Inflammatory macrophage treated with lipopolysaccharide for 4 hours (primary cell): Measurements from ENCODE around the gene NTN4.

ENCODE experiments used
- DNase-seq: peaks from one replicate; pipeline ENCODE4 v3.0.0-alpha.2; 2020

The NTN4 gene

DNA sequence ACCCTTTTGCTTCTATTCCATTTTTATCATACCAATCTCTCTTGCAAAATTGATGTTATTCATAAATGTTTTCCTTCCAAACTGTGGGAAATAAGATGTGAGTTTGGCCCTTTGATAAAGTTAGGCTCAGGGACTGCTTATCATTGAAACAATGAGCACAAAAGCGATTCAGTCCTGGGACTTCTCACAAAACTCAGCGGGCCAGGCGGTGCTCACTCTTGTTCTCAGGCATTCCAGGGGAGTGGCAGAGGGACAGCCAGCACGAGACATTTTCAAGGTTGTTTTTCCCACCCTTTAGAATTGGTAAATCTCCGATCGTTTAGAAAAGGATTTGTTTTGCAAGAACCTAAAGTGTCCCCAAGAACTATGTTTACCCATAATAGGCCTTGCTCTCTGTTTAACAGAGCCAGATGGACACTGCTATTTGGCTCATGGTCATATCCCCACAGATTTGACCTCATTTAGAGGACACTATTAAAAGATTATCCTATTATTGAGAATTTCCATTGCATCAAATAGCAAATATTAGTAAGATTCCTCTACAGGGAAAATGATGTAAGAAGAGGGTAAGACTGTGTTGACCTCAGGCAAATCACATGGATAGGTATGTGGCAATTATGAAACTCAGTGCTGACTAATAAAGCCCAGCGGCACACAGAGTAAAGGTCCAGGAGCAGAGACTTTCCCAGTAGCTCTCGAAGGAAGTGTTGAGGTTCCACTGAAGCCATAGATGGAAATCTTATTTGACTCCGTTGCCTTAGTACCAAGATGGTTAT lies 136.6 kb downstream of the NTN4 start:
- DNase-seq, result peak; percentile 42

DNA sequence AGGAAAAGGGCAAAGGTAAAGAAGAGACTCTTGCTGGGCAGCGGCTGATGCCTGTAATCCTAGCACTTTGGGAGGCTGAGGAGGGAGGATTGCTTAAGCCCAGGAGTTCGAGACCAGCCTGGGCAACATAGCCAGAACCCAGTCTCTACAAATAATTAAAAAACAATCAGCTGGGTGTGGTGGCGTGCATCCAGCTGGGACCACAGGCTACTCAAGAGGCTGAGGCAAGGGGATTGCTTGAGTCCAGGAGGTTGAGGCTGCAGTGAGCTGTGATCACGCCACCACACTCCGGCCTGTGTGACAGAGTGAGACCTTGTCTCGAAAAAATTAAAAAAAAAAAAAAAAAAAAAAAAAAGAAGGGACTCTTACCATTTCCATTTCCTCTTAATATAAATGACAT lies 138.9 kb downstream of the NTN4 start:
- DNase-seq, result no peak

DNA sequence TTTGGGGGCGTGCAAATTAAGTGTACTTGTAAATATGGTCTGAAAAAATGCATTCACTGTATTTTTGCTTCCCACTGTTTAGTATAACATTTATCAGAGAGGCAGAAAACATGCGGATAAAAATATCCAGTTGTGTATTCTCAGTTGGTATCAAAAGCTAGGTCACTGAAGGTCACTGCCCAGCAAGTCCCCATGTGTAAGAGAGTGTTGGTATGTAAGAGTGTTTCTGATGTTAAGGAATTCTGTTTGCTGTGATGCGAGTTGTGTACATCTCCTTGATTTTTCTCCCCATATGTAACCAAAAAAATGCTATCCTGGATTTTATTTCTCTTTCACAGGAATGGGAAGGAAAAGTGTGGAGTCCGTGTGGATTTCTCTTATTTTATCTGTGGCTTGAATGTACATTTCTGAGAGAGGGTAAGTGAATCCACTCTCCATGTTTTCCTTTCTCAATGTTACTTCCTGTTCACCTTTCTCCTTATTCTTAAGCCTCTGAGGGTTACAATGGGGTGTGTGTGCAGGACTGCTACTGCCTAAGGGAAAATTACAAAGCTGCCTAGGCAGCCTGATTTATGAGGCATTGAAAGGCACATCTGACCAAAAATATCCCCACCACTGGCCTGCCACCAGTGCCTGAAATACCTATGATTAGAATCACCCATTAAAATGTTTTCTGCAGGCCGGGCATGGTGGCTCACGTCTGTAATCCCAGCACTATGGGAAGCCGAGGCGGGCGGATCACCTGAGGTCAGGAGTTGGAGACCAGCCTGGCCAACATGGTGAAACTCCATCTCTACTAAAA lies 141.4 kb downstream of the NTN4 start:
- DNase-seq, result no peak

DNA sequence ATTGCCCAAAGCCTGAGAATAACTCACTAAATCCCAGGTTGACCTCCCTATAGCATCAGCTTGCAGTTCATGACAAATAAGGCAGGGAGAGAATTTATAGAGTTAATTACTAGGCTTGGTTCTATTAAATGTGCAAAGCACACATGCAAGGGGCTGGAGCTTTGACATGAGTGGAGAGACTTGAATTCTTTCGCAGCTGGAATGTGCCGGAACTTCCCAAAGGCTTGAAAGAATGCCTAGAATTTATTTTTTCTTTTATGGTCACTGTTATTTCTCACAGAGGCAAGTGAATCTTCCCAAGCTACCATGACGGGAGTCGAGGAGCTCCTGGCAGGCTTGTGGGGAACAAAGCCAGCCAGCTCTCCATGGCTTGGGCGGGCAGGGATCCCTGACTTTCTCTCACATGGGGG lies 143.8 kb downstream of the NTN4 start:
- no peak for DNase-seq

DNA sequence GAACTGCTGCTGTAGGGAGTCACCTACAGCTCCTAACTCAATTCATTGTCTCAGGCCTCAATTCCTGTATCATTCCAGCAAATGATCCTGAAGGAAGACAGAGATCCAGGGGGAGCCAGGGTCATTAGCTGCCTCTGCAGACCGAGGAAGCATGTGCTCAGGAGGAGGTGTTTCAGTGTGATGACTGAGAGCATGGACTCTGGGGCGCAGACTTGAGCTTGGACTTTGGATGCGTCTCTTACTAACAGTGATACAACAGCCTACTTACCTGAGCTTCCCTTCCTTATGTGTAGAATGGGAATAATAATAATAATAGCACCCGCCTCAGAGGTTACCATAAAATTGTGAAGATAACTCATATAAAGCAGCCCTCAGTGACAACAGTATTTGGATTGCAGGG lies 147.3 kb downstream of the NTN4 start:
- no peak for DNase-seq

DNA sequence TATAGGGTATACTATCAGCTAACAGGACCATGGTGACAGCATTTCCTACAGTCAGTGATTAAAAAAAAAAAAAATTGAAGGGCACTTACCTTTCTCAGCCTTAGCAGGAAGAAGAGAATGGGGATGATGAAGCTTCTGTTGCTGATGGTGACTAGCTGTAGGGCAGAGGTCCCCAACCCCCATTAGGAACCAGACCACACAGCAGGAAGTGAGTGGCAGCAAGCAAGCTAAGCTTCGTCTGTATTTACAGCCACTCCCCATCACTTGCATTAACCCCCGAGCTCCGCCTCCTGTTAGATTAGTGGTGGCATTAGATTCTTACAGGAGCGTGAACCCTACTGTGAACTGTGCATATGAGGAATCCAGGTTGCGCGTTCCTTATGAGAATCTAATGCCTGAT lies 148.0 kb downstream of the NTN4 start:
- DNase-seq, result no peak

DNA sequence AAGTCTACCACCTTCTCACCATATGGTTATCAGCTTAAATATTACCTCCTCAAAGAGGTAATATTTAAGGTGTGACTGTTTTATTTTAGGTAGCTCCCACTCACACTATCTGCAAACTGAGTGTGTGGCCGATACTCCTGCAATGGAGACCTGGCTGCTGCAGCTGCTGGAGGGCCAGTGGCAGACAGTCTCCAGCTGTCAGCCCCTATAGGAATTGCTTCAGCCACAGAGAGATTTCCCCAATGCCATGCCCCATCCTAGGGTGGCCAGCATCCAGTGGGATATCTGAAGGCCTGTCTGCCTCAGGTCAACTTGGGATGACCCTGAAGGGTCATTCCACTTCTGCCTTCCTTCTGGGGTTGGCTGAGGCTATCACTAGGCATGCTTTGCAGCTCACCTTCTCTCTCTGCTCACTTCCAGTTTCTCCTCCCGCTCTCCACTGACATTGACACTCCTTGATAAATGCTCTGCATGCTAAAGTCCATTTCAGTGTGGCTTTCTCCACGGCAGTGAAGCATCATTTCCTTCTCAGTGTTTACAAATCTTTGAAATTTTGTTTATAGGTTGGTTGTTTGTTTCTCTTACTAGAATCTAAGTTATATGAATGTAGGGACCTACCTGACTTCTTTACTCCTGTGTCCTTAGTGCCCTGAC lies 149.1 kb downstream of the NTN4 start:
- no peak for DNase-seq

DNA sequence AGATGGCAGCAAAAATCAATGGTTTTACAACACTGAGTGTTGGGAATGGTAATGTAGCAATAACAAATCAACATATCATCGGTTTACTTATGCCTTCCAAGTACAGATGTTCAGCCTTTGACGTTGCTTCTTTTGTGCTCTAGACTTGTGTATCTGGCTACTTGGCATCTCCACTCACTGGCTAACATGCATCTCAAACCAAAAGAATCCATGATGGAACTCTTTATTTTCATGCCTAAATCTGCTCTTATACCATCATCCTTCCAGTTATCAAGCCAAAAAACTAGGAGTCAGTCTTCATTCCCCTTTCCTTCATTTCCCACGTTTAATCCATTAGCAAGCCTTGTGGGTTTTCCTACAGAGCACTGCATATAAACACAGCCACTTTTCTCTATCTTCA lies 150.0 kb downstream of the NTN4 start:
- no peak for DNase-seq

DNA sequence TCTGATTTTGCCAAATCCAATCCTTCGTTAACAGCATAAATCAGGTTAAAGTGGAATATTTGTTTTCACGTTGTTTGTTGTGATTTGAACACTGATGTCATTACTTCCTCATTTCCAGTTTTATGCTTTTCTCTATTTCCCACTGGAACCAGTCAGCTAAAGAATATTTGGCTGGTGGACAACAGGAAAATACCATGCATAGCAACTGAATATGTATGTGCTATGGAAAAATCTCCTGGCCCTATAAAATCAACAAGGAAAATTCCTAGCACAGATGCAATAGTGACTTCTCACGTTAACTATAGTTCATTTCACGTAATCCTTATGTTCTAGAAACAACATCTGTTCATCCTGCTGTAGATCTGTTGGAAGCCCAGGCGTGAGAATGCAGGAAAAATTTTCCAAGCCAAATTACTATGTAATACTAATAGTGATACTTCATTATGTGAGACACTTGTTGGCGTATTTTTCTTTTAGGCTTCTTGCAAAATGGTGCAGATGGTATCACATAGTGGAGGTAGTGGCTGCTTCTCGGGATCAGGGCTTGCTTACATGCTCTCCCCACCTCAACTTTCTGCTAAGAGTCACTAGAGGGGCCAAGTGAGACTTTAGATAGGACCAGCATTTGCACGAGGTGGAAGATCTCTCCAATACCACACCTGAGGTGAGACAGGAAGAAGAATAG lies 153.0 kb downstream of the NTN4 start:
- no peak for DNase-seq

DNA sequence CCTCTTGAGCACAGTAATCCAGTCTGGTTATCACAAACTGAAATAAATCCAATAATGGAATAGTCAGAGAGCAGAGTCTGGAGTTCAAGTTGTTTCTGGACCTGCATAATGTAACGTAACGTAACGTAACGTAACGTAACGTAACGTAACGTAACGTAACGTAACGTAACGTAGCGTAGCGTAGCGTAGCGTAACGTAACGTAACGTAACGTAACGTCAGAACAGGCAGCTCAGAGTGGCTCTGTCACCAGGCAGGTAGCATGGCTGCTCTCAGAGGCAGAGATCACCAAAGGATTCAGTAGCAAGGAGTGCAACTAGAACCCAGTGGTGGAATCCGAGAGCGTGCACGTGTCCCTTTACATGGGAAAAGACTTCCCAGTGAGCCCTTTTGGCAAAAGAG lies 153.6 kb downstream of the NTN4 start:
- no peak for DNase-seq

DNA sequence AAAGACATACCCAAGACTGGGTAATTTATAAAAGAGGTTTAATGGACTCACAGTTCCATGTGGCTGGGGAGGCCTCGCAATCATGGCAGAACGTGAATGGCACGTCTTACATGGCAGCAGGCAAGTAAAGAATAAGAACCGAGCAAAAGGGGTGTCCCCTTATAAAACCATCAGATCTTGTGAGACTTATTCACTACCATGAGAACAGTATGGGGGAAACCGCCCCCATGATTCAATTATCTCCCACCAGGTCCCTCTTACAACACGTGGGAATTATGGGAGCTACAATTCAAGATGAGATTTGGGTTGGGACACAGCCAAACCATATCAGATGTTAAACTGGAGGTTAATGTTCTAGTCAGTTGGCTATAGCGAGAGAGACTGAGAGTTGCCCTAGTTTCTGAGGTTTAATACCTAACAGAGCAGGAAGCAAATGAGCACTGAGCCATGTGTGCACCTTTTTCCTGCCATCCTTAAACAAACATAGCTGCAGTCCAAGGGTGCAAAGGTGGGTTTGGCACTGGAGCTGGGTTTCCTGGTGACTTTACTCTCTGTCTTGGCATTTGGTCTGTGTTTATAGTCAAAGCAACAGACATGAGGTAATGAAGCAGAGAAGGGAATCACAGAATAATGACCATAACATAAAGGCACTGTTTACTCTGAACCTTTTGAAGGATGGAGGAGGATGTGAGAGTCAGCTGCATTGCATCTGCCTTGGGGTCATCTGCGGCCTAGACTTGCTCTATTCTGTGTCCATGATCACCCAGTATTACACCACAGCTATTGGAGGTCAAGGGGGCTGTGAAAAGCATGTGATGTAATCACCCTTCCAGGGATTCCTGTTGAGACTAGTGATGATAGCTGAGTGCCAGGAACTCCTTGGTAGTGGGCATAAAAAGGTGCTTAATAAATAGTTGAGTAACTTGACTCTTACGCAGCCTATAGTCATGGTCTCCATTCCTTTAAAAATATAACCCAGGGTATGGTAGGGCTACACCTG lies 155.6 kb downstream of the NTN4 start:
- no peak for DNase-seq

DNA sequence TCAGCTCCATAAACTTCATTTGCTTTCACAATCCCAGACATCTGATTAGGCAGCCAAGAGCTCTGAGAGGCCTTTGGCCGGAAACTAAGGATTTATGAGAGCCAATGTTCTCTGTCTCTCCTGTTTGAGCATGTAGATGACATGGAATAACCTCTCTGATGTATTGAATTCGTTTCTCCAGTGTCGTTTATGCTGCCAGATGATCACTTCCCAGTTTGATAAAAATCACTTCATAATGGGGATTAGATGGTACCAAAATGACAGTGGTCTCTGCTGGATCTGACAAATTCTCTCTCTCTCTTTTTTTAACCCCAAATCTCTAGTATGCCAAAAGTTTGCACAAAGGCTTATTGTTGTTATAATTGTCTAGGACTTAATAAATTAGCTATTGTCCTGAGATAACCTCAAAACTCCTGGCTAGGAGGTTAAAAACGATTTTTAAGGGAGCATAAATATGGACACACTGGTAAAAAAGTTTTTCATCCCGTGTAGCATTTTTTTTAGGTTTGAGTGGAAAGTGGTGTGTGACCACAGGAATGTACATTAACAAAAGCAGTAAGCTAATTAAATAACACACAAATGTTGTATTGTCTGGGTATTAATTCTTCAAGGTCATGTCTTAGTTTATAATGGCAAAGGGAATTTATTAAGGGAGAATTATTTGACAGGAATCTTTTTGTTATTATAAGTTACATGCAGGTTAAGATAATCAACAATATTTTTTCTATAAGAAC lies 156.7 kb downstream of the NTN4 start:
- no peak for DNase-seq

DNA sequence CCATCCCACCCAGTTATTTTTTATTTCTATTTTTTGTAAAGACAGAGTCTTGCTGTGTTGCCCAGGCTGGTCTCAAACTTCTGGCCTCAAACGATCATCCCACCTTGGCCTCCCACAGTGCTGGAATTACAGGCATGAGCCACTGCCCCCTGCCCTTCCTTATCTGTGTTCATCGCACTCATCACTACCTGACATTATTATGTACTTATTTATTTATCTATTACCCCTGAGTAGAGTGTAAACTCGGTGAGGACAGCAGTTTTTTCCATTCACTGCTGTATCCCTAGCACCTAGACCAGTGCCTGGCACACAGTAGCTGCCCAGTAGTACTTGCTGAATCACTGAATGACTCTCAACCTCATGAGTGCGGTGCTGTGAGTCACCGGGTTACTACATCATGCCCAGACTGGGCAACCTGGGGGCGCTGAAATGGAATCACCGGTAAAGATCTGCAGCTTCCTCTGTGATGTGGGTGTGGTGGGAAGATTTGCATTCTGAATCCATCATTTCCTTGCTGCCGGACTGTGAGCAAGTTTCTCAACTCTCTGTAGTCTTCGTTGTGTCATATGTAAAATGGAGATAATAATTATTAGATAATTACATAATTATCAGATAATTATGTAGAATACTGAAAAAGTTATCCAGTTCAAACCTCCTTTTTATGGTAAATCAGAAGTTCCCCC lies 157.4 kb downstream of the NTN4 start:
- peak; percentile 79 for DNase-seq

DNA sequence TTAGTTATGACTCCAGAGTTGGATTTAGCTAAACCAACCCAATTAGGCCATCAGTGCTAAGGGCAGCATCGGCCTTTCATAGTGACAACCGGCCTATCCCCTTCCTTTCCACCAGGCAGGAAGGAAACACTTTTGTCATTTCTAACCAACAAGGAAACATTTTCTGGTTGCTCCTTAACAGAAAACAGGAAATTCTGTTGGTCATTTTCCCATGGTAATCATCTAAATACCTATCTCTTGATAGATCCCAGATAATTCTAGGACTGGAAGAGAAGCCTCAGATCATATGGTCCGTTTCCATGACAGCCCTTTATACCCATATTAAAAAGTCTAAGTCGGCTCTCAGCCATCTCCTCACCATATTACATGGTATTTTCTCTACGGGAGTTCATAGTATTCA lies 160.1 kb downstream of the NTN4 start:
- DNase-seq, result no peak

DNA sequence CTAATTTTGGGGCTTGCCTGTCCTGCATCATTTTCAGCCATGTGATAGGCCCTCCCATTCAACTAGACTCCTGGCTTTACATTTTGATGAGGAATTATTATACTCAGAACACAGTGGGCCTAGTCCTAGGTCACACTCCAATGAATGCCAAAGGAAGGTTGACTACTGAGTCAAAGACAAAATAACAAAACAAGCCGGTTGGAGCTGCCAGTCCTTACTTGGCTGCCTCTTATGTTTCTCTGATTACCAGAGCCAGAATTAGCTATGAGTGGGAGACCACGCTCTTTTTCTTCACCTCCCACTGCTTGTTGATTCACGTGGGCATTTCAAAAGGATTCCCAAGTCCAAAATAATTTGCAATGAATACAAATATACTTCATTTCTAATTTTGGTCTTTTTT lies 161.2 kb downstream of the NTN4 start:
- no peak for DNase-seq

DNA sequence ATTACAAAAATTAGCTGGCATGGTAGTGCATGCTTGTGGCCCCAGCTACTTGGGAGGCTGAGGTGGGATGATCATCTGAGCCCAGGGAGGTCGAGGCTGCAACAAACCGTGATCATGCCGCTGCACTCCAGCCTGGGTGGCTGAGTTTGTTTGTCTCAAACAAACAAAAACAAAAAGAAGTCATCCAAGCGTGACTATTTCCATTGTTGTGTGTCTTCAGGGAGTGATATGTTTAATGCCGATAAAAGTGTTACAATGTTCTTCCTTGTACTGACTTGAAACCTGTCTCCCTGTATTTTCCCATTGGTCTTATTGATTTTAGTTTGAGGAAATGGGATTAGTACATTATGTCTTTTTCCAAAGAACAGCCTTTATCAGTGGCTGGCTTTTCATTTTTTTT lies 163.7 kb downstream of the NTN4 start:
- no peak for DNase-seq

DNA sequence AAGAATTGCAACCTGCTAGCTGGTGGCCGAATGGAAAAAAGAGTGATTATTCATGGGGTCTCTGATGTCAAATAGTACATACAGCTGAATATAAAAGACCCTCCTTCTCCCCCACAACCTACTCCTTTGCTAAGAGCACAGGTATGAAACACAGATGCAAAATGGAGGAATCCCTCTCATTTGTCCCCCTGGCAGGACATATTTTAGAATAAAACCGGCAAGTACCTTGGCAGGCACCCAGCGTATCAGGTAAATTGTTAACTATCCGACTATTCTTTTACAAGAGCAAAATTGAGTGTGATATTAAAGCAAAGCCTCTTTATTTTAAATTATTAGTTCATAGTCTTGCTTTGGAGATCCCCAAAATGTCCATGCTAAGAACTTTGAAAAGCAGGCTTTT lies 165.6 kb downstream of the NTN4 start:
- no peak for DNase-seq

DNA sequence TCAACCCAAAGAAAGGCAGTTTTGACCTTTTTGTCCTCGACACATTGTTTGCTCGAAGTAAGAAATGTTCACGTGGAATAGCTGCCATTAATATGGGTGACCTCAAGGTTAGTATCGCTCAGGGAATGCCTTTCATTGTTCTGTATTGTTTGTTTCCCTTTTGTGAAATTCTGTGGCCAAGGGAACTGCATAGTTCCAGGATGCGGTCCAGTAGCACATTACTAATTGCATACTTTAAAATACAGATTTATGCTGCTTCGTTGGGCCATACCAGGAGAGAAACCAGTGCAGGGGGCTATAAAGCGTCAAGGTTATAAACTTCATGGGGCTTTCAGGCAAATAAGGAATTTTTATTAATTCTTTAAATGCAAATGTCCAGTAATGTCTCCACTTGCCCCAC lies 166.0 kb downstream of the NTN4 start:
- DNase-seq, result no peak

DNA sequence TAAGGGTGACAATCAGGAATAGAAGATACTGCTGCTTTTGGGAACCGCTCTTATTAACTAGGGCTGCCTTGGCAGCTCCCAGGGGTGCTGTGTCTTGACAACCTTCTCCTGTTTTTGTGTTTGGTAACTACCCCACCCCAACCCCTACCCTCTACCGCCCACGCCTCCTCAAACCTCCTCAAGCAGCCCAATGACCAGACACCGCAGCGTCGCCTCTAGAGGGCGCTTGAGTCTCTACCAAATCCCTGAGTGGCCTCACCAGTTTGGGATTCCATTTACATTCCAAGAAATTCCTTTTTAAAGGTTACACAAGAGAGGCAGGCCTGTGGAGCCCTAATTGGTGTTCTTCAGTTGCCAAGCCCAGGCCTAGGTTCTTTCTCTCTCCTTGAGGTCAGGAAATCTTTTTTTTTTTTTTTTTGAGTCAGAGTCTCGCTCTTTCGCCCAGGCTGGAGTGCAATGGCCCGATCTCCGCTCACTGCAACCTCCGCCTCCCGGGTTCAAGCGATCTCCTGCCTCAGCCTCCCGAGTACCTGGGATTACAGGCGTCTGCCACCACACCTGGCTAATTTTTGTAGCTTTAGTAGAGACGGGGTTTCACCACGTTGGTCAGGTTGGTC lies 166.9 kb downstream of the NTN4 start:
- DNase-seq, result peak; percentile 36

DNA sequence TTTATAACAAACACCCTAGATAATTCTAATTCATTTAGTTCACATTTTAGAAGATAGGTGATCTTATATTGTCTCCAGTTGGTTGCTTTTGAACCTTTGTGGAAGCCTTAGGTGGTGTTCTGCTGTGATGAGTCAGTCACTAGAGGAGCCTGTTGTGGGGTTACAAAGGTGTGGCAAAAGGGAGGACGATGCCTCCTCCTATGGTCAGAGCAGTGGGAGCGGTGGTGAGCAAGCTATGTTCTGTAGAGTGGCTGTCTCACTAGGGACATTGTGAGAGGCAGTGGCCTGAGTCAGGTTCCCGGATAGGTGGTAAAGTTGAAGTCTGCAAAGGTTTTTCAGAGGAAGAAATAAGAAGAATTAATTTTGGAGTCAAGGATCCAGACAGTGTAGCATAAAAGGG lies 167.7 kb downstream of the NTN4 start:
- no peak for DNase-seq
